A673 (cell line): ENCODE results near the gene RELL1.

ENCODE experiments used
- CTCF ChIP-seq: fragments of 300-800, 200-600 bp; sonication (generic); conservative IDR thresholded peaks from 2 replicates; pipeline ENCODE4 v1.5.1; 2017; ENCODE audit warnings: low read depth, mild to moderate bottlenecking, antibody characterized with exemption, low read length, moderate library complexity, mixed read lengths
- EZH2 ChIP-seq: fragments of 200-600 bp; sonication (generic); IDR thresholded peaks from 2 replicates; pipeline ENCODE4 v1.6.1; 2017; ENCODE audit warnings: borderline replicate concordance, low read depth, mild to moderate bottlenecking, mixed read lengths, antibody characterized with exemption, low read length; ENCODE audit not compliant: poor library complexity, severe bottlenecking

DNA sequence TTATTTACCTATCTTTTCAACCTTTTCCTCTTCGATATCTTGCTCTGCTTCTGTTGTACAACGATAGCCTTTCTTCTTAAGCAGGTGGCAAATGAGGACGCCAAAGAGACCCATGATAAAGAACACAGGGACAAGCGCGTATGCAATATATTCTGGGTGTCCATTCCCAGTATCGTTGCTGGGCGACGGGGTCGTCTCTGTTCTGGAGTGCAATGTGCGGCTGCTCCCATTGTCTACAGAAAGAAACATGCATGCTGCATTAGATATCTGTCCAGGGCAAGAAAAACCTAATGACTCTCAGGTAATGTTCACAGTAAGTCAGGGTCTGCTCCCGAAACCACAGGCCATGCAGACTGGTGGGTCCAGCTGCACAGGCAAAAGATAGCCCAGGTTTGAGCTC, 36.9 kb downstream of the RELL1 start:
- TF ChIP-seq CTCF (no peak), EZH2 (no peak)
